Astrocyte of the spinal cord (primary cell): ENCODE data around the gene RNF14.

Experiments
- DNase-seq: peaks from one replicate; pipeline ENCODE4 v3.0.0; 2011; ENCODE audit warnings: low read depth, low spot score
- H3K4me3 ChIP-seq: 2 replicates; pipeline ENCODE4 v1.5.1; 2011; ENCODE audit warnings: low read depth, mild to moderate bottlenecking, low read length, moderate library complexity
- CTCF ChIP-seq: IDR thresholded peaks from 2 replicates; pipeline ENCODE4 v1.5.1; 2012; ENCODE audit warnings: low read depth, mild to moderate bottlenecking, low read length, inconsistent platforms
- in situ Hi-C: cut with HindIII; loops from 2 replicates; pipeline ENCODE4 v1.10.0; 2017; ENCODE audit warnings: low sequenced_read_pairs

The RNF14 gene

GRCh38 chr5:141957367-141957996 is 11.4 kb upstream of the RNF14 start:
- DNase-seq = no peak
- in situ Hi-C loops = no loop called here
- H3K4me3 ChIP-seq = no peak overlapping the region
- no peak for TF ChIP-seq CTCF

- H3K4me3 ChIP-seq = no peak within 1 kb of the TSS
- TF ChIP-seq CTCF = no peak
- DNase-seq = no peak
- in situ Hi-C loops = no loop called here
Measured at GRCh38 chr5:141958113-141958512, 10.8 kb upstream of the RNF14 start, which contains the start of gene PCDH12. Gene PCDH12, minus strand, starts transcription at chr5:141958202. Its CDS starts 351 bp downstream, at chr5:141957851.

- no peak overlapping the region for H3K4me3 ChIP-seq
- DNase-seq = no peak
- in situ Hi-C loops = no loop called here
- no peak for TF ChIP-seq CTCF
Measured at GRCh38 chr5:141958546-141959172, 10.2 kb upstream of the RNF14 start.

- in situ Hi-C loops = no loop called here
- no peak overlapping the region for H3K4me3 ChIP-seq
- no peak for DNase-seq
- peak; percentile 42 for TF ChIP-seq CTCF
Measured at GRCh38 chr5:141960018-141960417, 8.9 kb upstream of the RNF14 start.

- in situ Hi-C loops = no loop called here
- TF ChIP-seq CTCF = peak; percentile 90
- H3K4me3 ChIP-seq = no peak overlapping the region
- DNase-seq = peak; percentile 78
Measured at GRCh38 chr5:141960449-141961323, 8.2 kb upstream of the RNF14 start.

GRCh38 chr5:141961466-141961865 is 7.4 kb upstream of the RNF14 start:
- H3K4me3 ChIP-seq = no peak overlapping the region
- DNase-seq = no peak
- TF ChIP-seq CTCF = no peak
- in situ Hi-C loops = no loop called here
